GM18517 (cell line): ENCODE results near the gene ASIC2.

Experiments
- ATAC-seq: cut with Tn5 transposase; IDR thresholded peaks from one replicate; pipeline ENCODE4 v1.9.1; 2021; ENCODE audit warnings: mild to moderate bottlenecking, moderate library complexity; ENCODE audit not compliant: unreplicated experiment

ASIC2 gene

GRCh38 chr17:33080091-33080490 lies 213.0 kb downstream of the ASIC2 start:
- ATAC-seq: no peak

- no peak for ATAC-seq
These were observed 213.9 kb downstream of the ASIC2 start for GRCh38 chr17:33079201-33079600.

- no peak for ATAC-seq
These were observed 216.1 kb downstream of the ASIC2 start for GRCh38 chr17:33076979-33077378.

GRCh38 chr17:33073416-33073815 lies 219.7 kb downstream of the ASIC2 start:
- ATAC-seq: no peak

- no peak for ATAC-seq
These were observed 220.5 kb downstream of the ASIC2 start for GRCh38 chr17:33072421-33073161.

- ATAC-seq: no peak
These were observed 221.4 kb downstream of the ASIC2 start for GRCh38 chr17:33071656-33072055.

- ATAC-seq: no peak
These were observed 235.5 kb downstream of the ASIC2 start for GRCh38 chr17:33057564-33057963.

- no peak for ATAC-seq
These were observed 236.5 kb downstream of the ASIC2 start for GRCh38 chr17:33056399-33057146.

GRCh38 chr17:33055746-33056145 lies 237.3 kb downstream of the ASIC2 start:
- ATAC-seq: no peak

GRCh38 chr17:33055171-33055611 lies 237.9 kb downstream of the ASIC2 start:
- no peak for ATAC-seq

GRCh38 chr17:33054412-33054811 lies 238.7 kb downstream of the ASIC2 start:
- ATAC-seq: no peak

- no peak for ATAC-seq
These were observed 239.4 kb downstream of the ASIC2 start for GRCh38 chr17:33053676-33054075.

GRCh38 chr17:33052856-33053255 lies 240.2 kb downstream of the ASIC2 start:
- no peak for ATAC-seq

- ATAC-seq: no peak
These were observed 242.4 kb downstream of the ASIC2 start for GRCh38 chr17:33050611-33051140.

GRCh38 chr17:33049781-33050414 lies 243.2 kb downstream of the ASIC2 start:
- no peak for ATAC-seq

- no peak for ATAC-seq
These were observed 246.5 kb downstream of the ASIC2 start for GRCh38 chr17:33046361-33047255.

- no peak for ATAC-seq
These were observed 247.9 kb downstream of the ASIC2 start for GRCh38 chr17:33045216-33045615.

- no peak for ATAC-seq
These were observed 248.3 kb downstream of the ASIC2 start for GRCh38 chr17:33044771-33045170.

GRCh38 chr17:33040461-33040860 lies 252.6 kb downstream of the ASIC2 start:
- no peak for ATAC-seq

- no peak for ATAC-seq
These were observed 253.2 kb downstream of the ASIC2 start for GRCh38 chr17:33039874-33040273.

- ATAC-seq: no peak
These were observed 254.4 kb downstream of the ASIC2 start for GRCh38 chr17:33038740-33039139.
